ENCODE results near the gene KLK11.
A peak's percentile ranks its signal among the peaks of the same experiment; 100 is the strongest.
"Not testable (repeated sequence)": the region's sequence is repeated elsewhere in the genome, so short reads cannot be mapped to it uniquely, and the experiment has no call there.

KLK11 gene

GRCh38 chr19:50984416-50984815, 42.0 kb downstream of the KLK11 start:
- H3K27ac ChIP-seq (ENCODE audit: low read length); DNase-seq (ENCODE audit: low read depth, low spot score); H3K27me3 ChIP-seq (ENCODE audit: control insufficient read depth, insufficient read depth, low read length); H3K4me3 ChIP-seq (ENCODE audit: low read length); H3K4me1 ChIP-seq (ENCODE audit: control insufficient read depth, insufficient read depth, low read length); H3K36me3 ChIP-seq (ENCODE audit: control insufficient read depth, insufficient read depth, low read length); H3K9me3 ChIP-seq (ENCODE audit: control insufficient read depth, insufficient read depth, low read length): not testable (repeated sequence)
- WGBS (ENCODE audit: insufficient coverage, insufficient read length) = no CpG with 5 or more reads among the region's 14 CpGs

GRCh38 chr19:50983625-50984292, 42.7 kb downstream of the KLK11 start, which contains the start of gene KLK7:
KLK7 (minus strand) TSS chr19:50983917; CDS start chr19:50982399, 1,518 bp downstream.
- no peak for DNase-seq (ENCODE audit: low read depth, low spot score)
- Histone ChIP-seq H3K4me3 (ENCODE audit: low read length) (peak within 1 kb of the TSS; percentile 21; the same call in 1 of the 2 replicates), H3K9me3 (ENCODE audit: control insufficient read depth, insufficient read depth, low read length) (no peaks in the 10 kb centered on the region), H3K4me1 (ENCODE audit: control insufficient read depth, insufficient read depth, low read length) (peaks cover 1% of the 10 kb centered on the region), H3K27ac (ENCODE audit: low read length) (no peak within 1 kb of the TSS), H3K36me3 (ENCODE audit: control insufficient read depth, insufficient read depth, low read length) (no peaks in the 10 kb centered on the region), H3K27me3 (ENCODE audit: control insufficient read depth, insufficient read depth, low read length) (no peaks in the 10 kb centered on the region)
- no CpG with 5 or more reads among the region's 28 CpGs for WGBS (ENCODE audit: insufficient coverage, insufficient read length)

- H3K27ac ChIP-seq (ENCODE audit: low read length) = no peak overlapping the region
- no peaks in the 10 kb centered on the region for H3K36me3 ChIP-seq (ENCODE audit: control insufficient read depth, insufficient read depth, low read length)
- WGBS (ENCODE audit: insufficient coverage, insufficient read length) = no CpG with 5 or more reads among the region's 4 CpGs
- H3K4me3 ChIP-seq (ENCODE audit: low read length) = no peak overlapping the region
- DNase-seq (ENCODE audit: low read depth, low spot score) = no peak
- peaks cover 3% of the 10 kb centered on the region for H3K4me1 ChIP-seq (ENCODE audit: control insufficient read depth, insufficient read depth, low read length)
- H3K9me3 ChIP-seq (ENCODE audit: control insufficient read depth, insufficient read depth, low read length) = no peaks in the 10 kb centered on the region
- no peaks in the 10 kb centered on the region for H3K27me3 ChIP-seq (ENCODE audit: control insufficient read depth, insufficient read depth, low read length)
Observed at GRCh38 chr19:50982186-50982585, 44.2 kb downstream of the KLK11 start.

- H3K36me3 ChIP-seq (ENCODE audit: control insufficient read depth, insufficient read depth, low read length) = no peaks in the 10 kb centered on the region
- no peak overlapping the region for H3K27ac ChIP-seq (ENCODE audit: low read length)
- no peak for DNase-seq (ENCODE audit: low read depth, low spot score)
- no peaks in the 10 kb centered on the region for H3K9me3 ChIP-seq (ENCODE audit: control insufficient read depth, insufficient read depth, low read length)
- H3K4me3 ChIP-seq (ENCODE audit: low read length) = no peak overlapping the region
- peaks cover 3% of the 10 kb centered on the region for H3K4me1 ChIP-seq (ENCODE audit: control insufficient read depth, insufficient read depth, low read length)
- WGBS (ENCODE audit: insufficient coverage, insufficient read length) = no CpG with 5 or more reads among the region's 11 CpGs
- H3K27me3 ChIP-seq (ENCODE audit: control insufficient read depth, insufficient read depth, low read length) = no peaks in the 10 kb centered on the region
Observed at GRCh38 chr19:50981587-50982146, 44.7 kb downstream of the KLK11 start.

GRCh38 chr19:50980208-50980607, 46.2 kb downstream of the KLK11 start:
- DNase-seq (ENCODE audit: low read depth, low spot score) = no peak
- H3K9me3 ChIP-seq (ENCODE audit: control insufficient read depth, insufficient read depth, low read length) = no peaks in the 10 kb centered on the region
- H3K4me1 ChIP-seq (ENCODE audit: control insufficient read depth, insufficient read depth, low read length) = peaks cover 3% of the 10 kb centered on the region
- no peaks in the 10 kb centered on the region for H3K36me3 ChIP-seq (ENCODE audit: control insufficient read depth, insufficient read depth, low read length)
- H3K4me3 ChIP-seq (ENCODE audit: low read length) = no peak overlapping the region
- H3K27me3 ChIP-seq (ENCODE audit: control insufficient read depth, insufficient read depth, low read length) = no peaks in the 10 kb centered on the region
- no peak overlapping the region for H3K27ac ChIP-seq (ENCODE audit: low read length)
- WGBS (ENCODE audit: insufficient coverage, insufficient read length) = no CpG with 5 or more reads among the region's 13 CpGs

- WGBS (ENCODE audit: insufficient coverage, insufficient read length) = no CpG with 5 or more reads among the region's 8 CpGs
Observed at GRCh38 chr19:50979758-50980157, 46.7 kb downstream of the KLK11 start.

GRCh38 chr19:50978772-50979390, 47.5 kb downstream of the KLK11 start:
- Histone ChIP-seq H3K27me3 (ENCODE audit: control insufficient read depth, insufficient read depth, low read length) (no peaks in the 10 kb centered on the region), H3K4me1 (ENCODE audit: control insufficient read depth, insufficient read depth, low read length) (peaks cover 3% of the 10 kb centered on the region), H3K27ac (ENCODE audit: low read length) (no peak overlapping the region), H3K4me3 (ENCODE audit: low read length) (no peak overlapping the region), H3K36me3 (ENCODE audit: control insufficient read depth, insufficient read depth, low read length) (no peaks in the 10 kb centered on the region), H3K9me3 (ENCODE audit: control insufficient read depth, insufficient read depth, low read length) (no peaks in the 10 kb centered on the region)
- DNase-seq (ENCODE audit: low read depth, low spot score) = no peak
- WGBS (ENCODE audit: insufficient coverage, insufficient read length) = no CpG with 5 or more reads among the region's 5 CpGs

More at GRCh38 chr19:50979758-50980157, 46.7 kb downstream of the KLK11 start:
- Histone ChIP-seq H3K27me3 (ENCODE audit: control insufficient read depth, insufficient read depth, low read length) (no peaks in the 10 kb centered on the region), H3K9me3 (ENCODE audit: control insufficient read depth, insufficient read depth, low read length) (no peaks in the 10 kb centered on the region), H3K4me1 (ENCODE audit: control insufficient read depth, insufficient read depth, low read length) (peaks cover 3% of the 10 kb centered on the region), H3K27ac (ENCODE audit: low read length) (no peak overlapping the region), H3K4me3 (ENCODE audit: low read length) (no peak overlapping the region), H3K36me3 (ENCODE audit: control insufficient read depth, insufficient read depth, low read length) (no peaks in the 10 kb centered on the region)
- DNase-seq (ENCODE audit: low read depth, low spot score) = no peak

GRCh38 chr19:50977626-50978025, 48.8 kb downstream of the KLK11 start:
- no peak for DNase-seq (ENCODE audit: low read depth, low spot score)
- Histone ChIP-seq H3K9me3 (ENCODE audit: control insufficient read depth, insufficient read depth, low read length) (no peaks in the 10 kb centered on the region), H3K27ac (ENCODE audit: low read length) (no peak overlapping the region), H3K36me3 (ENCODE audit: control insufficient read depth, insufficient read depth, low read length) (no peaks in the 10 kb centered on the region), H3K4me1 (ENCODE audit: control insufficient read depth, insufficient read depth, low read length) (peaks cover 3% of the 10 kb centered on the region), H3K27me3 (ENCODE audit: control insufficient read depth, insufficient read depth, low read length) (no peaks in the 10 kb centered on the region), H3K4me3 (ENCODE audit: low read length) (no peak overlapping the region)
- no CpG with 5 or more reads among the region's 4 CpGs for WGBS (ENCODE audit: insufficient coverage, insufficient read length)

- Histone ChIP-seq H3K36me3 (ENCODE audit: control insufficient read depth, insufficient read depth, low read length) (no peaks in the 10 kb centered on the region), H3K27ac (ENCODE audit: low read length) (no peak overlapping the region), H3K4me1 (ENCODE audit: control insufficient read depth, insufficient read depth, low read length) (peaks cover 3% of the 10 kb centered on the region), H3K27me3 (ENCODE audit: control insufficient read depth, insufficient read depth, low read length) (no peaks in the 10 kb centered on the region), H3K4me3 (ENCODE audit: low read length) (no peak overlapping the region), H3K9me3 (ENCODE audit: control insufficient read depth, insufficient read depth, low read length) (no peaks in the 10 kb centered on the region)
- no CpG with 5 or more reads among the region's 8 CpGs for WGBS (ENCODE audit: insufficient coverage, insufficient read length)
- peak; percentile 31 for DNase-seq (ENCODE audit: low read depth, low spot score)
Observed at GRCh38 chr19:50975766-50976165, 50.6 kb downstream of the KLK11 start.

GRCh38 chr19:50974702-50975556, 51.5 kb downstream of the KLK11 start:
- no peak for DNase-seq (ENCODE audit: low read depth, low spot score)
- H3K9me3 ChIP-seq (ENCODE audit: control insufficient read depth, insufficient read depth, low read length) = no peaks in the 10 kb centered on the region
- no peaks in the 10 kb centered on the region for H3K27me3 ChIP-seq (ENCODE audit: control insufficient read depth, insufficient read depth, low read length)
- H3K4me3 ChIP-seq (ENCODE audit: low read length) = no peak overlapping the region
- H3K36me3 ChIP-seq (ENCODE audit: control insufficient read depth, insufficient read depth, low read length) = no peaks in the 10 kb centered on the region
- H3K4me1 ChIP-seq (ENCODE audit: control insufficient read depth, insufficient read depth, low read length) = peaks cover 3% of the 10 kb centered on the region; the same call in 1 of the 2 replicates
- H3K27ac ChIP-seq (ENCODE audit: low read length) = no peak overlapping the region
- WGBS (ENCODE audit: insufficient coverage, insufficient read length) = no CpG with 5 or more reads among the region's 9 CpGs

Measured in iPS DF 6.9 (cell line).